Ascending aorta (tissue), 2 donors: ENCODE measurements around the gene FHOD1. TPM values are rescaled to one million over a fixed set of nuclear protein-coding genes. Genes with fewer than 3 reads are reported as not detected.

Experiments used
- DNase-seq, 2 donors: peaks; one replicate each; pipeline ENCODE4 v3.0.0-alpha.2; 2019; ENCODE audit warnings: low spot score in 2 of 2
- H3K27ac ChIP-seq, 2 donors: fragments of 200-600 bp; sonication (generic); one replicate each; pipeline ENCODE4 v1.5.1; 2016 to 2017; ENCODE audit warnings: mild to moderate bottlenecking in 1 of 2
- H3K27me3 ChIP-seq: fragments of 200-600 bp; sonication (generic); one replicate; pipeline ENCODE4 v1.5.1; 2017
- H3K36me3 ChIP-seq, 2 donors: fragments of 200-600 bp; sonication (generic); one replicate each; pipeline ENCODE4 v1.5.1; 2016
- H3K4me1 ChIP-seq, 2 donors: fragments of 200-600 bp; sonication (generic); one replicate each; pipeline ENCODE4 v1.5.1; 2016 to 2017; ENCODE audit warnings: mild to moderate bottlenecking in 1 of 2
- H3K4me3 ChIP-seq, 2 donors: fragments of 200-600 bp; sonication (generic); one replicate each; pipeline ENCODE4 v1.5.1; 2016 to 2017; ENCODE audit warnings: mild to moderate bottlenecking in 1 of 2
- H3K9me3 ChIP-seq, 2 donors: fragments of 200-600 bp; sonication (generic); one replicate each; pipeline ENCODE4 v1.5.1; 2016
- intact Hi-C: fragments of 100-400 bp; cut with DNase I; formaldehyde crosslinking; loops from one replicate; pipeline ENCODE4 v1.15.1; 2023
- total RNA-seq: library from RNA; depleted of rRNA; stranded (reverse); fragments of >200 nt; gene quantifications from one replicate; pipeline ENCODE4 v1.1.0, GENCODE V29; 2016
- TF ChIP-seq, protein P1 (sequence below), 3 experiments: fragments of 200-600 bp in 2 of 3; fragments of 450-650 bp in 1 of 3; sonication (generic) in 2 of 3; IDR thresholded peaks; one replicate each; pipeline ENCODE4 v1.5.1; 2016 to 2019; ENCODE audit warnings: antibody characterized with exemption in 3 of 3, mild to moderate bottlenecking in 1 of 3, moderate library complexity in 1 of 3

FHOD1 gene
- total RNA-seq, 1 donor from 2014 or later: 20.2 TPM

DNA sequence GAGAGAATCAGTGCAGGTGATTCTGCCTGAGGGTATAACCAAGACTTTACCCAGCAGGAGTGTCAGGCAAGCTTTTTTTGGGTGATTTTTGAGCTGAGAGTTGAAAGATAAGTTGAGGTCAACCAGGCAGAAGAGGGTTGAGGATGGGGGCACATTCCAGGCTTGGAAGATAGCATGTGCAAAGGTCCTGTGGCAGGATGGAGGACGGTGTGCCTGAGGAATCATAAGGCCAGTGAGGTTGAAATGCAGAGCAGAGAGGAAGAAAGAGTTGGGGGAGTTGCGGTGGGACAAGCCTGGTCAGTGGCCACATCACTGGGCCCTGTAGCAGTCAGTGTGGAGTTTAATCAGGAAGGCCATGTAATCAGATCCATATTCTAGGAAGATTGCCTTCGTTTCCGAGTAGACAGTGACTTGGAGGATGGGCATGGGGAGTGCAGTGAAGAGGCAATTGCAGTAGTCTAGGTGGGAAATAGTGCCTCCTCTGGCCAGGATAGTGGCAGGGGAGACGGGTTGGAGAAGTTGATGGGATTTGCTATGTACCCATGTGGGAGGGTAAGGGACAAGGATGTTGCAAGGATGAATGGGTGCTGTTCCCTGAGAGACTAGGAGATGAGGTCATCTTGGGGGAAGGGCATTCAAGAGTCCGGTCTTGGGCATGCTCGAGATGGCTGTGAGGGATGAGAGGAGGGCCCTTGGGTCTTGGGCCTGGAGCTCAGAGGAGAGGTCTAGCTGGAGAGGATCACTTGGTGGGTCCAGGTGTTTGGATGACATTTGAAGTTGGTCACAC lies 36.0 kb upstream of the FHOD1 start:
- TF ChIP-seq, protein P1, sequence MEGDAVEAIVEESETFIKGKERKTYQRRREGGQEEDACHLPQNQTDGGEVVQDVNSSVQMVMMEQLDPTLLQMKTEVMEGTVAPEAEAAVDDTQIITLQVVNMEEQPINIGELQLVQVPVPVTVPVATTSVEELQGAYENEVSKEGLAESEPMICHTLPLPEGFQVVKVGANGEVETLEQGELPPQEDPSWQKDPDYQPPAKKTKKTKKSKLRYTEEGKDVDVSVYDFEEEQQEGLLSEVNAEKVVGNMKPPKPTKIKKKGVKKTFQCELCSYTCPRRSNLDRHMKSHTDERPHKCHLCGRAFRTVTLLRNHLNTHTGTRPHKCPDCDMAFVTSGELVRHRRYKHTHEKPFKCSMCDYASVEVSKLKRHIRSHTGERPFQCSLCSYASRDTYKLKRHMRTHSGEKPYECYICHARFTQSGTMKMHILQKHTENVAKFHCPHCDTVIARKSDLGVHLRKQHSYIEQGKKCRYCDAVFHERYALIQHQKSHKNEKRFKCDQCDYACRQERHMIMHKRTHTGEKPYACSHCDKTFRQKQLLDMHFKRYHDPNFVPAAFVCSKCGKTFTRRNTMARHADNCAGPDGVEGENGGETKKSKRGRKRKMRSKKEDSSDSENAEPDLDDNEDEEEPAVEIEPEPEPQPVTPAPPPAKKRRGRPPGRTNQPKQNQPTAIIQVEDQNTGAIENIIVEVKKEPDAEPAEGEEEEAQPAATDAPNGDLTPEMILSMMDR (IDR thresholded peaks at IDR 0.05): no peak
- Histone ChIP-seq H3K36me3 (no peaks in the 10 kb centered on the region), H3K27me3 (no peaks in the 10 kb centered on the region), H3K9me3 (no peaks in the 10 kb centered on the region), H3K27ac (no peak overlapping the region), H3K4me3 (no peak overlapping the region), H3K4me1 (peaks cover 3% of the 10 kb centered on the region in 2 donors)
- intact Hi-C loops: loop anchor here (10.0 kb wide), 1 partner anchor 112 kb away; the partner anchor contains the start of gene TPPP3
- DNase-seq: no peak

DNA sequence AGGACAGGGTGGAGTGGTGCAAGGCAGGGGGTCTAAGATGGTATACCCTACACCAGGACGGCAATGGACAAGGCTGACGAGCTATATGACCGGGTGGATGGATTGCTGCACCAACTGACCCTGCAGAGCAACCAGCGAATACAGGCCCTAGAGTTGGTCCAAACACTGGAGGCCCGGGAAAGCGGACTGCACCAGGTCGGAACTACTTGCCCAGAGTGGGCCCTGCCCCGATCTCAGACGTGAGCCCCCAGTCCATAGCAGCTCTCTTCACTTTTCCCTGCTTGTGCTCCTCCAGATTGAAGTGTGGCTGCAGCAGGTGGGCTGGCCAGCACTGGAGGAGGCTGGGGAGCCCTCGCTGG lies 35.1 kb upstream of the FHOD1 start:
- Histone ChIP-seq H3K4me1 (peaks cover 3 to 12% of the 10 kb centered on the region in 2 donors), H3K36me3 (no peaks in the 10 kb centered on the region), H3K27me3 (no peaks in the 10 kb centered on the region), H3K27ac (no peak overlapping the region), H3K9me3 (no peaks in the 10 kb centered on the region), H3K4me3 (no peak overlapping the region)
- intact Hi-C loops: loop anchor here (10.0 kb wide), 1 partner anchor 112 kb away; the partner anchor contains the start of gene TPPP3
- DNase-seq: no peak
- TF ChIP-seq, protein P1 (IDR thresholded peaks at IDR 0.05): no peak

DNA sequence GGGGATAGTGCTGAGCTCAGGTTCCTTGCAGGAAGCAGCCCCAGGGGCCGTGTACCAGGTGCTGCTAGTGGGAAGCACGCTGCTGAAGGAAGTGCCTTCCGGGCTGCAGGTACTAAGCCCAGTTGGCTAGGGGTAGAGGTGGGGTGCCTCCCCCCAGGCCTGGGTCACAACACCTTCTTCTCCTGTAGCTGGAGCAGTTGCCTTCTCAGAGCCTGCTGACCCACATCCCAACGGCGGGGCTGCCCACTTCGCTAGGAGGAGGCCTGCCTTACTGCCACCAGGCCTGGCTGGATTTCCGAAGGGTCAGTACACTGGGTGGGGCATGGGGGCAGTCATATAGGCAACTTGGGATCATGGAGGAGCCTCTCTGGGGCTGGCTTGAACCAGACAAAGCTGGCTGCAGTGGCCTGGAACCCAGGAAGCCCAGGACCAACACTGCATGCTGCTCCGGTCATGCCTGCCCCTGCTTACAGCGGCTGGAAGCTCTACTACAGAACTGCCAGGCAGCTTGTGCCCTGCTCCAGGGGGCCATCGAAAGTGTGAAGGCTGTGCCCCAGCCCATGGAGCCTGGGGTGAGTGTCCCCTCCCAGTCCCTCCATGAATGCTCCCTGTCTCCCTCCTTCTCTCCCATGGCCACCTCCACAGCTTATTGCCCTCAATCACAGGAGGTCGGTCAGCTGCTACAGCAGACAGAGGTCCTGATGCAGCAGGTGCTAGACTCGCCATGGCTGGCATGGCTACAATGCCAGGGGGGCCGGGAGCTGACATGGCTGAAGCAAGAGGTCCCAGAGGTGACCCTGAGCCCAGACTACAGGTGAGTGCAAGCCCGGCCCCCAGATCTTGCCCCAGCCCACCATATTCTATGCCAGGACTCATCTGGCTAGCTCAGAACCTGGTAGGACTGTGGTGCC lies 34.5 kb upstream of the FHOD1 start:
- intact Hi-C loops: loop anchor here (10.0 kb wide), 1 partner anchor 113 kb away; the partner anchor contains the start of gene TPPP3

DNA sequence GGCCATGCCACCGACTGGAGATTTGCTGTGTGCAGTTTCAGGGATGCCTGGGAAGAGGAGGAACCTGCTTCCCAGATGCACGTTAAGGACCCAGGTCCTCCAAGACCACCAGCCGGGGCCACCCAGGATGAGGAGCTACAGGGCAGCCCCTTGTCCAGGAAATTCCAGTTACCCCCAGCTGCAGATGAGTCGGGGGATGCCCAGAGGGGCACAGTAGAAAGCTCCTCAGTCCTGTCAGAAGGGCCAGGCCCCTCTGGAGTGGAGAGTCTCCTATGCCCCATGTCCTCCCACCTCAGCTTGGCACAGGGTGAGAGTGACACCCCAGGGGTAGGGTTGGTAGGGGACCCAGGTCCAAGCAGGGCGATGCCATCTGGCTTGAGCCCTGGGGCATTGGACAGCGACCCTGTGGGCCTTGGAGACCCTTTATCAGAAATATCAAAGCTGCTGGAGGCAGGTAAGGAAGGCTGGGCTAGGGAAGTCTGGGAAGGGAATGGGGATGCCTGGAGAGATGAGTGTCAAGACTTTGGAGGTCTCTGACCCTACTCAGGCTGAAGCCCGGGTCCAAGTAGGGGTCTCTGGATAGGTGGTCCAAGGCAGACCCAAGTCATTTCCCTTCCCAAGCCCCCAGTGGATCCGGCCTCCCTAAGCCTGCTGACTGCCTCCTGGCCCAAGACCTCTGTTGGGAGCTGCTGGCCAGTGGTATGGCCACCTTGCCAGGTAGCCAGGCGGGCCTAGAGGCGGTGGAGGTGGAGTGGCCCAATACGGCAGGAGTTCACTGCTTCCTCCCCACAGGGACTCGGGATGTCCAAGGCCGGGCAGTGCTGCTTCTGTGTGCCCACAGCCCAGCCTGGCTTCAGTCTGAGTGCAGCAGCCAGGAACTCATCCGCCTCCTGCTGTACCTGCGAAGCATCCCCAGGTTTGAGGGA lies 33.1 kb upstream of the FHOD1 start:
- no peak overlapping the region for H3K4me3 ChIP-seq
- TF ChIP-seq, protein P1 (IDR thresholded peaks at IDR 0.05): no peak
- intact Hi-C loops: loop anchor here (10.0 kb wide), 1 partner anchor 114 kb away; the partner anchor contains the start of gene TPPP3

More for the DNA sequence above, 34.5 kb upstream of the FHOD1 start:
- Histone ChIP-seq H3K4me3 (no peak overlapping the region), H3K27ac (no peak overlapping the region), H3K36me3 (no peaks in the 10 kb centered on the region), H3K9me3 (no peaks in the 10 kb centered on the region), H3K4me1 (peaks cover 3 to 15% of the 10 kb centered on the region in 2 donors), H3K27me3 (no peaks in the 10 kb centered on the region)
- no peak for DNase-seq
- TF ChIP-seq, protein P1 (IDR thresholded peaks at IDR 0.05): no peak

More for the DNA sequence above, 33.1 kb upstream of the FHOD1 start:
- no peaks in the 10 kb centered on the region for H3K27me3 ChIP-seq
- H3K4me1 ChIP-seq: peaks cover 3 to 15% of the 10 kb centered on the region in 2 donors
- H3K36me3 ChIP-seq: no peaks in the 10 kb centered on the region
- no peaks in the 10 kb centered on the region for H3K9me3 ChIP-seq
- DNase-seq: no peak
- H3K27ac ChIP-seq: no peak overlapping the region
